ENCODE results near the gene SMIM45.

SMIM45 gene

DNA sequence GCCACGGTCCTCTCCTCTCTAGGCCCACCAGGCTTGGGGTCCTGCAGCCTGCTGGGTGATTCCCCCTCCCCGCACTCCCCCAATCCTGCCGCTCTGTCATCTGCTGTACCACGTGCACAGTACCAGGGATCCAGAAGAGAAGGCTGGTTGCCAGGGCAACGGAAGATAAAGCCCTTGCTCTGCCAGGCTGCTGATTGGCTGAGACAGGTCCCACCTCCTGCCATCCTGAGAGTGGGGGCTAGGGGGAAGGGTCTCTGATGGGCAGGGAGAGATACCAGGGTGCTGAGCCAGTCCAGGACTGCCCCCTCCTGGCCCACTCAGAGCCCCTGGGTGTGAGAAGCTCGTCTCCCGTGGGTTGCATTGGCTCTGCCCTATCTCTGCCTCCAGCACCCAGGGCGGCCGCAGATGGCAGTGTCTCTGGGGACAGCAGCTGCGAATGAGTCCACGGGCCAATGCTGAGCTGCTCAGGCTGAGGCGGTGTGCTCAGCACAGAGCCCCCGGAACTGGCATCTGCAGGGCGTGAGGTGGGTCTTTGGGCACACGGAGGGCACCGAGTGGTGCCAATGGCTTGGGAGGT, at the start of gene SMIM45:
Gene SMIM45, plus strand, starts transcription at position 253 of the 577 bp plus-strand sequence.
- peak; percentile 83 for DNase-seq (ENCODE audit: low spot score)

DNA sequence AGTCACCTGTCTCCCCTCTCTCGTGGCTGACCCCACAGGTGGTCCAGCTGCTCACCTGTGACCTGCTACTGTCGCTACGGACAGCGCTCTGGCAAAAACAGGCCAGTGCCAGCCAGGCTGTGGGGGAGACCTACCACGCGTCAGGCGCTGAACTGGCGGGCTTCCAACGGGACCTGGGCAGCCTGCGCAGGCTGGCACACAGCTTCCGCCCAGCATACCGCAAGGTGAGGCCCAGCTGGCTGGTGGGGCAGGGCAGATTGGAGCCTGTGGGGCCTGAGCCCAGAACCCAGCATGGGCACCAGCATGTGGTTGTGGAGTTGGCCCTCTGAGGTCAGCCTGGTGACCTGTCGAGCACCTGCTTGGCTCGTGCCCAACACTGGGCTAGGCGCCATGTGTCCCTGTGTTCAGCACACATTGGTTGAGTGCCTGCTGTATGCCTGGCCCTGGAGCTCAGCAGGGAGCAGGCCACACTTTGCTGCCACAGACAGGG, 49.0 kb upstream of the SMIM45 start:
- no peak for DNase-seq (ENCODE audit: low spot score)

DNA sequence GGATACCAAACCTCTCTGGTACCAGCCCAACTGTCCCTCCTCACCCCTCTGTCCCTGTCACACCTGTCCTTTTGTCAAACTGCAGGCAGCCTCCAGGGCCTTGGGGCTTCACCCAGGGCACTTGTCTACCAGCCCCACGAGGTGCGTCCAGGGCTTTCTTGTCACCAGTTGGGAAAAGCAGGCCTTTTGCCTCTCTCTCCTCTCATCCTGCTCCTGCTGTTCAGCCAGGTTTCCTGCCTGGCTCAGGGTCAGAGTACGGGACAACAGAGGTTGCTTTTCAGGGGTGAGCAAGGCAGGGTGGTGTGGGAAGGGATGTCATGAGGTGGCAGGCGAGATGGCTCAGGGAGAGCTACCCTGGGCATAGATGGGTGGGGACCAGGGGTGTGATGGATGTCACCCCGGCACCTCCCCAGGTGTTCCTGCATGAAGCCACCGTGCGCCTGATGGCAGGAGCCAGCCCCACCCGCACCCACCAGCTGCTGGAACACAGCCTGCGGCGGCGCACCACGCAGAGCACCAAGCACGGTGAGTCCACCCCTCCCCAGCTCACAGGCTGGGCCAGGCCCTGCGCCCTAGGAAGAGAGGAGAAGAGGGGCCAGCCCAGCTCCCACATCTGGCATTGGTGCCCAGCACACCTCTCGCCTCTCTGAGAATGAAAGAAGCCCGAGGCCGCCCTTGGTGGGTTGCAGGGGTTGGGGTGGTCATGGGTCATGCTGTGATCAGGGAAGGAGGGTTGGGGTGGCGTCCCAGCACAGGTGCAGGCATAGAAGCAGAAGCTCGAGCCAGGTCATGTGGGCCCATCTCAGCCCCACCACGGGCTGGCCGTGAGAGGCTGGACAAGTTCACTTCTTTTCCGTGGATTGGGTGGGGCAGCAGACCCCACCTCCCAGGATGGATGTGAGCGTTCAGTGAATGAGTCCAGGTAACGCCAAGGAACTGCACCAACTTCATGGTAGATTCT, 47.2 kb upstream of the SMIM45 start:
- DNase-seq (ENCODE audit: low spot score), result no peak

DNA sequence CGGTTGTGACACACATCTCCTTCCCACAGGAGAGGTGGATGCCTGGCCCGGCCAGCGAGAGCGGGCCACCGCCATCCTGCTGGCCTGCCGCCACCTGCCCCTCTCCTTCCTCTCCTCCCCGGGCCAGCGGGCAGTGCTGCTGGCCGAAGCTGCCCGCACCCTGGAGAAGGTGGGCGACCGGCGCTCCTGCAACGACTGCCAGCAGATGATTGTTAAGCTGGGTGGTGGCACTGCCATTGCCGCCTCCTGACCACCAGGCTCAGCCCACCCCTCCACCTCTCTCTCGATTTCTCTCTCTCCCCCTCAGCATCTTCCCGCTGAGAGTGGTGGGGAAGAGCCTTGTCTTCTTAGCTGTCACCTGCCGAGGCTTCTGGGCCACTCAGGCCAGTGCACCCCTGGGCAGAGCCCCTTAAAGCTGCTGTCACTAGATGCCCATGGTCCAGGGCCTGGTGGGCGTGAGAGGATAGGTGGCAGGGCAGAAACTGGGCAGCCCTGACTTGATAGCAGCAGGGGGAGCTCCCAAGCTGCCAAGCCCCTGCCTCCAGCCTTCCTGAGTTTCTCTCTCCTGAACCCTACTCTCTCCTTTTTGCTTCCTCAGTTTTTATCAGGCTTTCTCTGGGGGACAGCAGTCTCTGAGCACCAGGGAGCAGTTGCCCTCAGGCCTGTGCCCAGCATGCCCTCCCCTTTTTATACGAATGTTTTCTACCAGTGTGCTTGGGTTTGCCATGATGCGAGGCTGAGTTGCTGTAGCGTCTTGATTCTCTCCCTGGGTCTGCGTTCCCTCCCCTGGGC, 46.3 kb upstream of the SMIM45 start:
- no peak for DNase-seq (ENCODE audit: low spot score)

DNA sequence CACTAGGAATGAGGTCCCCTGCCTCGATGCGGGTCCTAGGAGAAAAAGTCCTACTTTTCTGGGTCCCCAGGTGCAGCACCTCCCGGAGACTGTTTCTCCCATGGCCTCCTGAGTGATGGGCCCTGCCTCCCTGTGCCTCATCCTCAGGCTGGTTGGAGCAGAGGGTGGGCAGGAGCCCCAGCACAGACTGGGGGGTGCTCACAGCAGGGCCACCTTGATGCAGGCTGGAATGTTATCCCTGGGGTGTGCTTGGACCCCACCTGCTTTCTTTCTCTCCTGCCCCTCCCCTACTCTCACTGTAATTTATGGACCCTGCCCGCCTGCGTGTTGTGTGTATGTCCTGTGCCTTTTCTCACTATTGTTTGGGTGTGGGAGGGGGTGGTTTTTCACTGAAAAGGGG, 45.1 kb upstream of the SMIM45 start:
- no peak for DNase-seq (ENCODE audit: low spot score)

DNA sequence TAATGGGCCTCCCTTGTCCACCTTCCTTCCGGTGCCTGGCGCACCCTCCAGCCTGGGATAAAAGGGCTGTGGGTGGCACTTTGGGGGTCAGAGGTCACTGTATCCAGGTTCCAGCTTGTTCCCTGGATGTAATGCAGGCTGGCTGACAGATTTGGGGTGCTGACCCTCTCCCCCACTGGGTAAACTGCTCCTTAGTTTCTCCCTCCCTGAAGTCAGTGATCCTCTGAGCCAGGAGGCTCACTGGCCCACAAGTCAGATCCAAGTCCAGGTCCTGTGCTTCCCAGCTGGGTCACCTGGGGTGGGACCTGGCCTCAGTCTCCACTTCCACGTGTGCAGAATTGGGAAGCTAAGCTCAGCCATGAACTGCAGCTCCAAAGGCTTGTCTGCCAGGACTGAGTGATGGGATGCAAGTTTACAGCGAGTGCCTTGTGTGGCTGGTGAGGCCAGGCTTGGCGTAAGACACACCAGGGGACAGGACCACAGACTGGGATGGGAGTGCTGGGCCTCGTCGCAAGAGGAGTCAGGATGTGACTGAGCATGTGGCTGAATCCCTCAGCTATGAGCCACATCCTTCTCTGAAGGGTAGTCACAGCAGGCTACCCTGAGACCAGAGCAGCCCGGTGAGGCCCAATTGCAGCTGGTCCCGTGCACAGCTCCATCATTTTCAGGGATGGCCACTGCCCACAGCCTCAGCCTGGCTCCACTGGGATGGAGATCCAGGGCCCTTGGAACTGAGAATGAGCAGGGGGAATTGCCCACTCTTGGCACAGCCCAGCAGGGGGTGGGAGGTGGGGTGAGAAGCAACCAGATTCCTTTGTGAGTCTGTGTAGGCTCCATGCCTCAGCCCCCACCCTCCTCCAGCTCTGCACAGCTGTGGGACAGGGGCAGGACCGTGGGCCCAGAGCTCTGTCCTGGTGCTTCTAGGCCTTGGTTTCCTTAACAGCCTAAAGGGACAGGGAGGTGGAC, 44.2 kb upstream of the SMIM45 start:
- DNase-seq (ENCODE audit: low spot score), result no peak

DNA sequence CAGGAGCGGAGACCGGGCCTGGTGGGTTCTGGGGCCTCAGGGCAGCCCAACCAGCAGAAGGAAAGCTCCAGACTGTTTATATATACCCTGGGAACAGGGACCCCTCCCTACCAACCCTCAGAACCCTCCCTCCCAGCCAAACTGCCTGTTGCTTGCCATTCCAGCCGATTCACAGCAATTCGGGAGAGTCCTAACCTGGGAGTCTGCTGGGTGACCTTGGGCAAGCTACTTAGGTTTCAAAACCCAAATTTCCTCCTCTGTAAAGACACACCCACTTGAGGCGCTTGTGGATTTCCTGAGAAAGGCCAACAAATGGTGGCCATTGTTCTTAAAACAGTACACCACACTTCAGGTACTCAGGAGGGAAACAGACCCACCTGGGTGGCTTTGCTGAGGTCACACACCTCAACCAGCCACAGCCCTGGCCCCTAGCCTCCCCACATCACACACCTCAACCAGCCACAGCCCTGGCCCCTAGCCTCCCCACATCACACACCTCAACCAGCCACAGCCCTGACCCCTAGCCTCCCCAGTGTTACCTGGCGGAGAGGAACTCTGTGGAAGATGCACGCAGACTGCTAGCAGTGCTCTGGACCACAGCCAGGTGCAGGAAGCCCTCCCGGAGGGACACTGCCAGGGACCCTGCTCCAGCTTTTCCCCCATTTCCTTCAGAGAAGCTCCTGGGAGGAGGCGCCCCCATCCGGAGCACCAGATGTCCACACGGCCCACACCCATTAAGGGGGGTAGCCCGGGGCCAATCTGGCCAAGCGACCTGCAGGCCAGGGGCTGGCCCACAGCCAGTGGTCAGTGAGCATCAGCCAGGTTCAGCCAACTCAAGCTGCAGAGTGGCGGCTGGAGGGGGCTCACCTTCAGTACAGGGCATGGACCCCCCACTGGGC, 43.3 kb upstream of the SMIM45 start:
- no peak for DNase-seq (ENCODE audit: low spot score)

DNA sequence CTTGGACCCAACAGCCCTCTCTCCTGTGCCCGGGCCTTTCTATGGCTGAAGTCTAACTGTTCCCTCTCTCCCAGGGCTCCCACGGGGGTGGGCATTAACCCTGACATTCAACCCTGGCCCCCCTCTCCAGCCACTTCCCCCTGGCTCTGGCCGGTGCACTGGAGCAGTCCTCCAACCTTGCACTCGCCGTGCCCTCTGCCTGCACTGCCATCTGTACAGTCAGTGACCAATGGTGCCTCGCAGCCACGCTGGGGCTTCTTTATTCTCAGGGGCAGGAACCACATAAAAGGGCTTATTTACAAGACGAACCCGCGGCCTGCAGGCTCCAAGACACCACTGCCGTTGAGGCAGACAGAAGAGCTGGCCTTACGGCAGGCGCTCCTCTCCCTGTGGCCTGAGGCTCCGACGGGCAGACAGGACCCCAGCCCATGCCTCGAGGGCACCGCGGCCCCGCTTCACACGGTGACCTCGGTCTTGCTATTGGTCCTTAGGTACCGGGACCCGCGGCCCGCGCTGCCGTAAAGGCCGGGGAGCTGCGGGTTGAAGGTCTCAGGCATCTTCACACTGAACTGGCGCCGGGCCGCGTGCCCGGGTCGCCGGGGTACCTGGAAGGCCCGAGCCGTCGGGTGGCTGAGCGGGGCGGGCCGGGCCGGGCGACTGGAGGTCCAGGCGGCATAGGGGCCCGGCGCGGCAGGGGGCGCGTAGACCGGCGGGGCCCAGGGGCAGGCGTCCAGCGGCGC, 42.5 kb upstream of the SMIM45 start:
- DNase-seq (ENCODE audit: low spot score), result no peak

DNA sequence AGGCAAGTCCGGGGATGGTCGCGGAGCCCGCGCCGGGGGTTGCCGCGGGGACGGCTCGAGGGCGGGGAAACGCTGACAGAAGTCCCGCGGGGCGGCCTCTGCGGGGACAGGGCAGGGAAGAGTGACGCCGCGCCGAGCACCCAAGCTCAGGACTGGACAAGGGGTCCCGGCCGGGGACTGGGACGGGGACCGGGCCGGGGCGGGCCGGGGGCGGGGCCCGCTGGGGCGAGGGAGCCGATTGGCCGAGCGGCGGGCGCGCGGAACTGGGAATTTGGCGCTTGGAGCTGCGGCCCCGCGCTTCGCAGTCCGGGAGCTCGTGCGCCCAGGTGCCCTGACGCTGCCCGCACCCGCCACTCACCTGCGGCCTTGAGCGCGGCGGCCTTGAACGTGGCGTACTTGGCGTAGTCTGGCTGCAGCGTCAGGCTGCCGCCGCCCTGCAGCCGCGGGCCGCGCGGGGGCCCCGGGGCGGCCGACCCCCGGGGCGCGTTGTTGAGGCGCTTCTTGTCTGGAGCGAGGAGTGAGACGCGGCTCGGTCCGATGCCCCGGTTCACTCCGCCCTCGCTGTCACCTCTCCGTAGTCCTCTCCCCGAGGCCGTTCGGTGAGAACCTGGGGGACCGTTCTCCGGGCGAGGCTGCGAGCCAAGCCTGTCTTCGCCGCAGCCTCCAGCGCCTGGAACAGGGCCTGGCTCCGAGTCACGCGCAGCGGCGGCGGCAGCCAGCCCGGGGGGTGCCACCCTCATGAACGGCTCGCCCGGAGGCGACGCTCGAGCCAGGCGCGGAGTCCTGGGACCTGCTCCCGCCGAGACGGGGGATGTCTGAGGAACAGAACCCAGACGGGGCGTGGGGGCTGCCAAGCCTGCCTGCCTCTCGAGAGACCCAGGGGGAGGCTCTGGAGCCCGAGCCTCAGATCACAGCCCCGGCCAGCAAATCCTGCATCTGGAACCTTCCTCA, 41.6 kb upstream of the SMIM45 start:
- DNase-seq (ENCODE audit: low spot score), result peak; percentile 74

DNA sequence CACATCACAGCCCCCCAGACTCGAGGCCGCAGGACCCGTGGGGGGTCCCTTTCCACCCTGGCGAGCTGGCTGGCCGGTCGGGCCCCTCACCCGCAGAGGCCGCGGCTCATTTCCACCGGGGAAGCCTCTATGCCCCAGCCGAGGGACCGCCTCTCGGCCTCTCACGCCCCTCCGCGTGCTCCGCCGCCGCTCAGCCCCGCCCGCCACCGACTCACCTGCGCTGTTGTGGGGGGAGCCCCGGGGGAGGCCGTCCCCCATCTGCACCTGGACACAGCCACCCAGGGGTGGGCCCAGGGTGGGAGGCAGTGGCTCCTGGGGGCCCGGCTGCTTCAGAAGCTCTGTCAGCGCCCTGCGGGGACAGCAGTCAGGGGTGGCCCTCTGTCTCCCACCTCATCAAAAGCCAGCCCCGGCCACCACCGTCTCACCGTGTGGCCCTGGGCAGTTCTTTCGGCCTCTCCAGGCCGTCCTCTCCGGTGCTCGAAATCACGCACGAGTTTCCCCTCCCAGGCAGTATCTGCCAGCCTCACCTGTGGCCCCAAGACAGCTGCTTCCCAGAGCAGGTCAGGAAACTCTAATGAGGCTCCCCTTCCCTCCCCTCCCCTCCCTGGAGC, 40.8 kb upstream of the SMIM45 start:
- no peak for DNase-seq (ENCODE audit: low spot score)

DNA sequence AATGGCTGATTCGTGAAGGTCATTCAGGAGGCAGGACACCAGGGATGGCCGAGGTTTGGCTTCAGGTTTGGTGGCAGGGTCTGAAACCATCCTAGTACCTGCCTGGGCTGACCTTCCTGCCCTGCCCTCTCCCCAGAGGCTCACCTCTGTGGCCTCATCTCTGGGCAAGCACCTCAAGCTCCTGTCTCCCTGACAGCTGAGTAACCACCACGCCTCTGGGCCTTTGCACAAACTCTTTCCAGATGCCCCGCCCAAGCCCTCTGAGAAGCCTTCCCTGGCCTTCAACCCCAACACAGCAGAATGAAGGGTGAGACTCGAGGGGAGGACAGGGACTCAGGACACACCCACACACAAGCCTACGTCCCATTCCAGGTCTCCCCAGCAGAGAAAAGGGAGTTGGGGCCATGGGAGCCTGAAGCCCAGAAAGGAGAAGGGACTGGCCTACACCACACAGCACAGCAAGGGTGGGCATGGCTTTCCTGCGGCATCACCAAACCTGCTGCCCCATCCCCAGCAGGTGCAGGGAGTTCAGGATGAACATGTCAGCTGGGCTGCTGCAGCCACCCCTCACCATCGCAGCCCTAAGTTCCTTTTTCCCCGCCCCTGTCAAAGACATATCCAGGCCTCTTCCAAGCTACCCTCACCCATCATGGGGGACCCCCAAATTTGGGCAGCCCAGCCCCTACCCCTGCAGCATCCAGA, 39.5 kb upstream of the SMIM45 start:
- no peak for DNase-seq (ENCODE audit: low spot score)

DNA sequence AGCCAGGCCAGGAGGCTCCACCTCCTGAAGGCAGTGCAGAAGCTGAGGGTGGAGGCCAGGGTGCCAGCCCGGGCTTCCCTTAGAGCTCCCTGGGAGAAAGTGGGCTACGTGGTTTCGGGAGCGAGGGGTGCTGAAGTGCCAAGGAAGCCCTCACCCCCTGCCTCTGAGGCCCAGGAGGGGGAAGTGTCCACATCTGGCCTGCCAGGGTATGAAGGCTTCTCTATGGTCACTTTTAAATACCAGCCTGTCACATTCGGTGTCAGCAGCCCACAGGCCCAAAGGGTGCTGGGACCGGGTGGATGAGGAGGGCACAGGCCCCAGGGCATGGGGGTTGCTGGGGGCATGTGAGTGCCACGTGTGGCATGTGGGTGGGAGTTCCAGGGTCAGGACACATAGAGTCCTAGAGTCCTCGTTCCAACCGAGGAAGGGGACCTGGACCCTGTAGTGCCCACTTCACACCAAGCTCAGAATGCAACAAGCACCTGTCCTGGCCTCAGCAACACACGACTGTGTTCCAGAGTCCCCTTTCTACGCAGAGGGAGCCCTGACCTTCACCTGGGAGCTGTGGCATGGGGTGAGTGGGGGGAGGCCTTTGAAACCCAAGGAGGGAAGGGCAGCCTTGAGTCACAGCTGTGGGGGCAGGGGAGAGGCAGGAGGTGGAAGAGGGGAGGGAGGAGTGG, 38.8 kb upstream of the SMIM45 start:
- no peak for DNase-seq (ENCODE audit: low spot score)

DNA sequence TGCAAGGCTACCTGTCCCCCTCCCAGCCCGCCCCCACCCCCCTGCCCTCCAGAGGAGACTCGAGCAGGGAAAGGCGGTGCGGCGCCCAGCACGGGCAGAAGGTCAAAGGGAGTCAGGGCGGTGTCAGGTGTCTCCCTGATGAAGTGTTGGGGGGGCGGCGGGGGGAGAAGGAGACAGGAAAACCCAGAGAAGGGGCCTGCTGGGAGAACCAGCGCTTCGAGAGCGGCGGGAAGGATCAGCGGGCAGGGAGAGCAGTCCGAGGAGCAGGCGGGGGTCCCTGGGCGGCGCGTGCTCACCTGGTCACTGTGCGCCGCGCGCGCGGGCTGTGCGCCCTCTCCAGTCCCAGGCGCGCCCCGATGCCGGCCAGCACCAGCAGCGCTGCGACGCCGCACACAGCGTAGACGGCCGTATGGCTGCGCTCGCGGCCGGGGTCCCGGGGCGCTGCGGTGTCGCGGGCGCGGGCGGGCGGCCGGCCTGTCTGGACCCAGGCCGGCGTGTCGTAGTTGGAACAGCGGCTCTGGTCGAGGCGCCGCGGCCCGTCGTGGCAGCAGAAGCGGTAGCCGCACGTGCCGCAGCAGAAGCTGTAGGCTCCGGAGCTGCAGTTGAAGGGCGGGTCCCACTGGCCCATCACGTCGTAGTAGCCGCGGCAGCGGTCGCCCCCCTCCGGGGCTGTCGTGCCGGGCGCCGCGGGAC, 38.0 kb upstream of the SMIM45 start:
- DNase-seq (ENCODE audit: low spot score), result no peak

DNA sequence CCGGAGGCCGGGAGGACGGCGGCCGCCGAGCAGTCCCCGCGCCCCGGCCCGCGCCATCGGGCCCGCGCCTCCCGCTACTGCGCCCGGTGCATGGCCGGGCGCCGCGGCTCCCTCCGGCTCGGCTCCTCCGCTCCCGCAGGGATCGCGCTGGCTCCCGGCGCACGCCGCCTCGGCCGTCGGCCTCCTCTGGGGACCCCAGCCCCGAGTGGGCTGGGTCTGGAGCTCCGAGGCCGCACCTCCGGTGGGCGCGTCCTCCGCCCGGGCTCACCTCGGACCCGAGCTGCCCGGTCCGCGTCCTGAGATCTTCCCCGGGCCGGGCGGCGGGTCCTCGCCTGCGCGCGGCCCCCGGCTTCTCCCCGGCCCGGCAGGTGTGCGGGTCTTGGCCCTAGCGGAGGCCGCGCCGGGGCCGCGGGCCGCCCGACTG, 37.3 kb upstream of the SMIM45 start:
- DNase-seq (ENCODE audit: low spot score), result no peak

DNA sequence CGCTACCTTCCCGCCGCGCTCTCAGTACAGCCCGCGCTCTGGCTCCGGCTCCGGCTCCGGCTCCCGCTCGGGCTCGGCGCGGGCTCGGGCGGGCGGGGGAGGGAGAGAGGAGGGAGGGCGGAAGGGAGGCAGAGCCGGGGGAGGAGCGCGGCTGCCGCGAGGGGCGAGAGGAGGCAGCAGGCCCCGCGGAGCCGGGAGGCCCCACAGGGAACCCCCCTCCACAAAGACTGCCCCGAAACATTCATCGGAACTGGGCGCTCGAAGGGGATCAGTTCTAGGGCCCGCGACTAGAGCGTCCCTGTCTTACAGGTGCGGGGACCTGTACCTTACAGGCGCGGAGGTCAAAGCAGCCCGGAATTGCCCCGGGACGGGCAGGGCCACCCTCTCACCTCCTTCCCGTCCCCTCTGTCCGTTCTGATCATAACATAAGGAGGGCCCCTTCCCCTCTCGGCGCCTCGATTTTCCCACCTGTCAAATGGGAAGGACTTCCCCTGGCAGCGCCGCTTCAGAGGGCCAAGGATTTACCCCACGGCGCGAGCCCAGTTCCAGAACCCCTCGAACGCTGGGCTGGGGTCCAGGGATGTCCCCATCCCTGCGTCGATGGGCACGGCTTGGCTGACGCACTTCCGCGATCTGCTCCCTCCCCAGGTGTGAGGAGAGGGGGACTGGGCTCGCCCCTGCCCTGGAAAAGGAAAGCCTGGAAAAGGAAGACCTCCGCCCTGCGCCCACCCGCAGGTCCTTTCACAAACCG, 36.7 kb upstream of the SMIM45 start, which contains the start of gene SHISA8:
Gene SHISA8, minus strand, starts transcription at position 40 of the 751 bp plus-strand sequence. CDS start 407 bp downstream, outside the sequence.
- no peak for DNase-seq (ENCODE audit: low spot score)
